ENCODE measurements around the gene TRIM16.
"Not testable (repeated sequence)": the region's sequence is repeated elsewhere in the genome, so short reads cannot be mapped to it uniquely, and the experiment has no call there.

The TRIM16 gene

GRCh38 chr17:15658296-15658695 lies 25.8 kb downstream of the TRIM16 start:
- no peak for DNase-seq (ENCODE audit: low spot score)

DNA sequence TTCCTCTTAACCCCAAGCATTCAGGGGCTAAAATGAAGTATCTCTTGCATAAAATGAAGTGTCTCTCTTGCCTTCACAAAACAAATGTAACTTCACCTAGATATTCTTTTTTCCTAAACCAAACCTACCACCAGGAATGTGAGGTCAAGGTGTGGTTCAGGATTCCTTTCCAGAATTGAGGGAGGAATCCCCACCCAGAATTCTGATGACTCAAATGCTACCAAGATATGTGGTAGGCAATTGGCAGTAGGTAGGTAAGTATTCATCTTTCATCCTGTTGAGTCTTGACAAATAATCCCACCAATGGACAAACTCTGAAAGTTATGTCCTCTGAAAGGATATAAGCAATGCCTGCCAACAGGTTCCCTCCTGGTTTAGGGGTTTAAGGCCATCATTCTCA lies 26.2 kb downstream of the TRIM16 start:
- no peak for DNase-seq (ENCODE audit: low spot score)

- DNase-seq (ENCODE audit: low spot score), result no peak
These were observed 29.1 kb downstream of the TRIM16 start for GRCh38 chr17:15654886-15655561.

GRCh38 chr17:15654401-15654800 lies 29.7 kb downstream of the TRIM16 start:
- DNase-seq (ENCODE audit: low spot score), result not testable (repeated sequence)

- DNase-seq (ENCODE audit: low spot score), result no peak
These were observed 31.2 kb downstream of the TRIM16 start for GRCh38 chr17:15652960-15653359.

DNA sequence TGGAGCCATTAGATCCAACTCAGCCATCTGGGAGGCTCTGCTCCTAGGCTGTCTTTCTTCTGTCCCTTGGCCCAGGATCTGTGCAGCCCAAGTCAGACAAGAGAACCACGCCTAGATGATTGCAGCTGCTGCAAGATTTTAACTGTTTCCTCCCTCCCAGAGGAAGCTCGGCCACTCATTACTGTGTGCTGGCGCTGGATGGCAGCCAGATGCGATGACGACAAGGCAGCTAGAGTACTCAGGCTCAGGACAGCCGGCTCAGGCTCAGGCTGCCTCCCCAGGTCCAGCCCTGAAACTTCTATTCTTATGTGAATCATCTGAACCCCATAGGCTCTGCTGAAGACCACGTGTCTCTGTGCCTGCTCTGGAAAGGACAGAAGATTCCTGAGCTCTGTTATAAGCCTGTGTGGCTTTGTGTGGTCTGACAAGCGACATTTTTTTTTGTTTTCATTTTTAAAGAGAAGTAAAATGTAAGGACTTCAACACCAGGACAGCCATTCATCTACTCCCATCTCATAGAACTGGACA lies 32.5 kb downstream of the TRIM16 start:
- peak; percentile 49 for DNase-seq (ENCODE audit: low spot score)

- DNase-seq (ENCODE audit: low spot score), result no peak
These were observed 33.1 kb downstream of the TRIM16 start for GRCh38 chr17:15650741-15651582.

DNA sequence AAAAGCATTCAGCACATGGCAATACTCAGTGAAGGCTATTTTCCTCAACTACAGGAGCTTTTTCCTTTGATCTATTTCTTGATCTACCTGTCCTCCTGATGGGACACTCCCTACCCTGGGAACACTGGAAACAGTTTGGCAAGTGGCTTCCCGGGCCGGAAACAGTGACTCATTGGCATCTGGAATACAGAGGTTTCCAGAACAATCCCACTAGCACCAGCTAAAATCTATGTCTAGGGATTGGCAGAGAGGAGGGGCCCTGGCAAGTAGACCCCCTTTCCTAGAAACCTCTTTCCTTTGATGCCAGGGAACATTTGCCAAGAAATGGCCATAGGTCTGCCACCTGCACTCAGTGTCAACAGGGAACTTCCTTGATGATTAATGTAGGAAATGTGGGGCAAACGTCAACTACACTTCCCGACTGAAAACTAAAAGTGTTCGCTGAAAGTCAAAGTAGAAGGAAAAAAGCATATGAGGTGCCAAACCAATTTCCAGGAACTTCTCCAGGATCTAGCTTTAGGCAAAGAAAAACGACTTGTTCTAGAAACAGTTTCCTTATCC lies 34.2 kb downstream of the TRIM16 start:
- DNase-seq (ENCODE audit: low spot score), result no peak

DNA sequence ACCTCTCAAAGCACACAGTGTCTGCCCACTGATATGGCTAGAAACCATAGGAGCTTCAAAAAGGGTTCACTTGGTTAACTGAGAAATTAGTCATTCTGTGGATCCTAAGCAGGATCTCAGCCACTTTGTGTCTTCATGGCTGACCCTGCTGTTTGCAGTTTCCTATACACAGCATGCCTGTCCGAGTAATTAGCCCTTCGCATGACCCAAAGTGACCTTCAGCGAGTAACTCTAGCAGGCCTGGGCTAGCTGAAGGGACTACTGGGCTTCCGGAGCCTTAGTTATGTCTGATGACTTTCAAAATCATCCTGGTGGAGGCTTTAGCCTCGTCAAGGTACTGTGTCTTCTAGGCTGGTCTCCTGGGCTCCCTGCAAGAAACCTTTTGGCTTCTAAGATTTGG lies 35.7 kb downstream of the TRIM16 start:
- DNase-seq (ENCODE audit: low spot score), result peak; percentile 17

GRCh38 chr17:15645942-15646312 lies 38.2 kb downstream of the TRIM16 start:
- peak; percentile 26 for DNase-seq (ENCODE audit: low spot score)

GRCh38 chr17:15645099-15645941 lies 38.8 kb downstream of the TRIM16 start:
- DNase-seq (ENCODE audit: low spot score), result not testable (repeated sequence)

- not testable (repeated sequence) for DNase-seq (ENCODE audit: low spot score)
These were observed 41.4 kb downstream of the TRIM16 start for GRCh38 chr17:15642505-15643251.

DNA sequence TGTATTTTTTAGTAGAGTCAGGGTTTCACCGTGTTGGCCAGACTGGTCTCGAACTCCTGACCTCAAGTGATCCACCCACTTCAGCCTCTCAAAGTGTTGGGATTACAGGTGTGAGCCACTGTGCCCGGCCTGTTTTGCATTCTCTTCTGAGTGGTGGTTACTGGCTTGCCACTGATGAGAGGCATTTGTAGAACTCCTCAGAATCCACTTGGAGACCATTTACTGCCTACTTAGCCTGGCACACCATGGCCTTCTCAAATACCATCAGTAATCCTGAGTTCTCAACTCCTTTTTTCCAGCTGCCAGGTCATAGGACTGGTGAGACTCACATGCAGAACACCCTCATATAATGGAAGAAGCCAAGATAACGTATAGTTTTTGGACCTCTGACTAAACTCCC lies 42.1 kb downstream of the TRIM16 start:
- DNase-seq (ENCODE audit: low spot score), result not testable (repeated sequence)

DNA sequence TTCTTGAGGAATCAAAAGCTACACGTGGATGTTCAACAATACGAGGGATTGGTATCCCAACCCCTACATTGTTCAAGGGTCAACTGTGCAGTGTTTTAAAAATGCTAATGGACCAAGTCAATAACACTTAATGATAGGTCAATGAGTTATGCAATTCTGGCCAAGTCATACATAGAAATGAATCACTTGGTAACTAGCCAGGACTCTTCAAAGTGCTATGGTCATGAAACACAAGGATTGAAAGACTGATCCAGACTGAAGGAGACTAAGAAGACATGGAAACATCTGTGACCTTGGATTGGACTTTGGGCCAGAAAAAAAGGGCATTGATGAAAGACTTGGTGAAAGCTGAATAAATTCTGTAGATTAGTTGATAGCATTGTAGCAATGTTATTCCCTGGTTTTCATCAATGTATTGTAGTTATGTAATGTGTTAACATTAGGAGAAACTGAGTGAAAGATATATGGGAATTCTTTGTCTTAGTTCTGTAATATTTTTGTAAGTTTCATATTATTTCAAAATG lies 53.1 kb downstream of the TRIM16 start:
- DNase-seq (ENCODE audit: low spot score), result not testable (repeated sequence)

DNA sequence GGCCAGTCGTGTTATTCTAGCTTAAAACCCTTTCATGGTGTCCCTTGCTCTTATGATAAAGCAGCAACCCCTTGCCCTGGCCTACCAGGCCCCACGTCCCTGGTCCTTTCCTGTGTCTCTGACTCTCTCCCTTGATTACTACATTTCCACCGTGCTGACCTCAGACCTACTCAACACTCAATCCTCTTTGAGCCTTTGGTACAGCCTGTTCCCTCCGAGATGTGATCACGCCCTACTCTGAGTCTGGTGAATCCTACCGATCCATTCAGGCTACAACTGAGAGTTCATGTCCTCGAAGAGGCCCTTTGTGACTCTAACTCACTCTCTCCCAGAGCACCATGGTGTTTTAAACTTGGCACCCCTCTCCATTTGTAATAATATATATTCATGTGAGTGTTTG lies 54.1 kb downstream of the TRIM16 start:
- not testable (repeated sequence) for DNase-seq (ENCODE audit: low spot score)

DNA sequence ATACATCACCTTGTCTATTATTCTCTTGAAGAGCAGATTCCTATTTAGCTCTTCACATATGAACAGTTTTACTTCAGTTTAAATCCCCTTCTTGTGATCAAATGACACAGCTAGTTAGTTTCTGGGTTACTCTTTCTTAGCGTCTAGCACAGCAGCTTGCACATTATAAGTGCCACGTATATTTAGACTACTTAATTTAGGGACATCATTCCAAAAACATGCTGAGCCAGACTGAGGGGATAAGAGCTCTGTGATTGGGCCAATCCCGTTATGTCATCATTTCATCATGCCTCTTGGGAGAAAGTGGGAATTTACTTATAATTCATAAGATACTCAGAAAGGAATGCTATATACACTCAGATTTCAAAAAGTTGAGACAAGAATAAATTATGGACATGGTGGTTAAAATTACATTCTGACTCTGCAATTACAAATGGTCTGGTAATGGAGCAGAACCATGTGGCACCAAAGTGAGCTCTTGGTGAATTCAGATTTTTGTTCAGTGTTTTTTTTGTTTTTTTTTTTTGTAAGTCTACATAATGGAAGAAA lies 60.4 kb downstream of the TRIM16 start:
- DNase-seq (ENCODE audit: low spot score), result not testable (repeated sequence)

- DNase-seq (ENCODE audit: low spot score), result not testable (repeated sequence)
These were observed 60.9 kb downstream of the TRIM16 start for GRCh38 chr17:15623255-15623654.

GRCh38 chr17:15622124-15622523 lies 62.0 kb downstream of the TRIM16 start:
- not testable (repeated sequence) for DNase-seq (ENCODE audit: low spot score)

- not testable (repeated sequence) for DNase-seq (ENCODE audit: low spot score)
These were observed 64.6 kb downstream of the TRIM16 start, which contains the start of gene FBXW10B for GRCh38 chr17:15619331-15620058. TSS of gene FBXW10B (minus strand) at chr17:15619704. CDS start at chr17:15619512, 192 bp downstream.

DNA sequence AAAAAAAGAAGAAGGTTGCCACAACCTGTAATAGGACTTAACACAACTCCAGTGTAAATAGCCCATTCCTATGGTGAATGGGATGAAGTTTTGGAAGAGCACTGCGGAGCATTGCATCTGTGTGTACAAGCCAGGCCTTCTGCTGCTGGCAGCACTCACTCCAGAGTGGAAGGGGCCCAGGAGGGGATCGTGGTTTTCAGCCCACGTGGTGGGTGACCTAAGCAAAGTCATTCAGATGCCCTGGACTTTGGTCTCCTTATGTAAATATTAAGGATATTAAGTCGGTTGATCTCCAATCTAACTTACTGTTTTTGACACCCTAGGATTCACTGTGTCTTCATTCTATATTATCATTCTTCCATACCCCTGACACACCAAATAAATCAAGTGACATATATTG lies 67.3 kb downstream of the TRIM16 start:
- peak; percentile 37 for DNase-seq (ENCODE audit: low spot score)
